ENCODE measurements around the gene SCUBE3. TPM values are rescaled to one million over a fixed set of nuclear protein-coding genes. Genes with fewer than 3 reads are reported as not detected.
A peak's percentile ranks its signal among the peaks of the same experiment; 100 is the strongest.

SCUBE3 gene
- total and polyA plus RNA-seq, 2 of the 13 experiments (the other 11 are each of a cell fraction or from before 2014, with no cell fraction given), result not detected

GRCh38 chr6:35297601-35298481 lies 84.1 kb downstream of the SCUBE3 start, which contains the start of gene DEF6 (continued):
- TF ChIP-seq TOPORS (CRISPR knock-in tag; IDR thresholded peaks at IDR 0.05) (peak; percentile 48; the same call in 1 of the 2 replicates), SRY (CRISPR knock-in tag; IDR thresholded peaks at IDR 0.05) (peak; percentile 77; the same call in 1 of the 2 replicates), ZBTB20 (CRISPR knock-in tag; IDR thresholded peaks at IDR 0.05; ENCODE audit: borderline replicate concordance, low read depth) (no peak), MEF2D (CRISPR knock-in tag; IDR thresholded peaks at IDR 0.05) (peak; percentile 77), PRPF4 (IDR thresholded peaks at IDR 0.05; ENCODE audit: low read depth, low read length, poor library complexity, severe bottlenecking) (no peak), NFKBIZ (CRISPR knock-in tag; IDR thresholded peaks at IDR 0.05) (peak; percentile 82), ZC3H4 (CRISPR knock-in tag; IDR thresholded peaks at IDR 0.05; ENCODE audit: borderline replicate concordance) (no peak), TCF7 (IDR thresholded peaks at IDR 0.05; ENCODE audit: low read depth) (no peak), ZNF574 (CRISPR knock-in tag; IDR thresholded peaks at IDR 0.05) (peak; percentile 83; the same call in 1 of the 2 replicates), POLR2G (IDR thresholded peaks at IDR 0.05; ENCODE audit: low read depth, low read length) (peak; percentile 82), PLRG1 (conservative IDR thresholded peaks at IDR 0.05) (no peak), MTF2 (CRISPR knock-in tag; IDR thresholded peaks at IDR 0.05; ENCODE audit: borderline replicate concordance) (no peak), NFATC3 (CRISPR knock-in tag; IDR thresholded peaks at IDR 0.05) (no peak), ZNF280B (CRISPR knock-in tag; IDR thresholded peaks at IDR 0.05; ENCODE audit: borderline replicate concordance) (peak; percentile 98), ZBTB4 (CRISPR knock-in tag; IDR thresholded peaks at IDR 0.05; ENCODE audit: borderline replicate concordance) (no peak), ATF3 (CRISPR knock-in tag; IDR thresholded peaks at IDR 0.05) (no peak), ZBTB44 (CRISPR knock-in tag; IDR thresholded peaks at IDR 0.05) (peak; percentile 19; the same call in 1 of the 2 replicates), AGO1 (IDR thresholded peaks at IDR 0.05; ENCODE audit: low read depth, low read length, poor library complexity, severe bottlenecking) (peak; percentile 78), ZNF883 (CRISPR knock-in tag; IDR thresholded peaks at IDR 0.05; ENCODE audit: not compliant biosample characterization) (peak; percentile 84)
